ENCODE data around the gene LMNA. TPM values are rescaled to one million over a fixed set of nuclear protein-coding genes. Genes with fewer than 3 reads are reported as not detected.
"Not testable (repeated sequence)": the region's sequence is repeated elsewhere in the genome, so short reads cannot be mapped to it uniquely, and the experiment has no call there.

The LMNA gene
- total RNA-seq, 1 donor from 2014 or later: 20.5 TPM

- peaks cover 27% of the 10 kb centered on the region for H3K79me2 ChIP-seq (ENCODE audit: low read depth)
- Mint-ChIP-seq H3K9me3 (no peaks in the 10 kb centered on the region), H3K4me1 (peaks cover 49% of the 10 kb centered on the region), H3K4me3 (peak overlapping the region; percentile 63), H3K27ac (peak overlapping the region; percentile 79), H3K36me3 (peaks cover 10% of the 10 kb centered on the region), H3K27me3 (ENCODE audit: insufficient read depth, low read depth) (peaks cover 9% of the 10 kb centered on the region)
- H3K27me3 ChIP-seq: no peaks in the 10 kb centered on the region
- H2AFZ ChIP-seq (replicated peaks): no peak overlapping the region
- H3K4me1 ChIP-seq: peaks cover 26% of the 10 kb centered on the region
- no peaks in the 10 kb centered on the region for H3K36me3 ChIP-seq
- no peaks in the 10 kb centered on the region for H3K9me3 ChIP-seq (ENCODE audit: low read depth)
- no peak for TF ChIP-seq EZH2phosphoT487 (IDR thresholded peaks at IDR 0.05)
- no peak for TF ChIP-seq EZH2 (IDR thresholded peaks at IDR 0.05)
- TF ChIP-seq CTCF (IDR thresholded peaks at IDR 0.05): no peak
- peak overlapping the region; percentile 64 for H3K27ac ChIP-seq
- peak; percentile 29 for DNase-seq (ENCODE audit: low spot score)
- no peak overlapping the region for H3K9ac ChIP-seq
- H3F3A ChIP-seq (ENCODE audit: low read depth): peaks cover 38% of the 10 kb centered on the region
- peaks cover 98% of the 10 kb centered on the region for H4K20me1 ChIP-seq (ENCODE audit: low read depth)
- H3K4me2 ChIP-seq: peak overlapping the region; percentile 37
- H3K4me3 ChIP-seq: no peak overlapping the region
Measured at GRCh38 chr1:156122519-156123355, 8.2 kb downstream of the LMNA start.

GRCh38 chr1:156123356-156124196, 9.1 kb downstream of the LMNA start:
- peak overlapping the region; percentile 63 for H3K4me3 Mint-ChIP-seq
- peaks cover 27% of the 10 kb centered on the region for H3K79me2 ChIP-seq (ENCODE audit: low read depth)
- H4K20me1 ChIP-seq (ENCODE audit: low read depth): peaks cover 98% of the 10 kb centered on the region
- peak overlapping the region; percentile 37 for H3K4me2 ChIP-seq
- peaks cover 7% of the 10 kb centered on the region for H3K36me3 Mint-ChIP-seq
- no peak overlapping the region for H3K9ac ChIP-seq
- peak; percentile 78 for DNase-seq (ENCODE audit: low spot score)
- peaks cover 38% of the 10 kb centered on the region for H3F3A ChIP-seq (ENCODE audit: low read depth)
- H3K27ac Mint-ChIP-seq: peak overlapping the region; percentile 79
- no peak overlapping the region for H2AFZ ChIP-seq (replicated peaks)
- H3K9me3 Mint-ChIP-seq: no peaks in the 10 kb centered on the region
- H3K27me3 ChIP-seq: no peaks in the 10 kb centered on the region
- H3K27ac ChIP-seq: peak overlapping the region; percentile 64
- no peak overlapping the region for H3K4me3 ChIP-seq
- peaks cover 26% of the 10 kb centered on the region for H3K4me1 ChIP-seq
- peaks cover 52% of the 10 kb centered on the region for H3K4me1 Mint-ChIP-seq
- TF ChIP-seq EZH2phosphoT487 (IDR thresholded peaks at IDR 0.05) (no peak), CTCF (IDR thresholded peaks at IDR 0.05) (peak; percentile 50), EZH2 (IDR thresholded peaks at IDR 0.05) (no peak)
- H3K9me3 ChIP-seq (ENCODE audit: low read depth): no peaks in the 10 kb centered on the region
- H3K27me3 Mint-ChIP-seq (ENCODE audit: insufficient read depth, low read depth): peaks cover 9% of the 10 kb centered on the region
- no peaks in the 10 kb centered on the region for H3K36me3 ChIP-seq

- no peak for DNase-seq (ENCODE audit: low spot score)
- H3K27me3 Mint-ChIP-seq (ENCODE audit: insufficient read depth, low read depth): peaks cover 9% of the 10 kb centered on the region
- H3K9ac ChIP-seq: no peak overlapping the region
Measured at GRCh38 chr1:156124557-156125483, 10.3 kb downstream of the LMNA start.

GRCh38 chr1:156125544-156125943, 11.0 kb downstream of the LMNA start:
- H3K4me3 Mint-ChIP-seq; H3K27me3 ChIP-seq; H3K9me3 ChIP-seq (ENCODE audit: low read depth); H3K4me2 ChIP-seq; H3K9me3 Mint-ChIP-seq; H3K36me3 ChIP-seq; H3K9ac ChIP-seq; DNase-seq (ENCODE audit: low spot score); H3K27ac ChIP-seq; H2AFZ ChIP-seq (replicated peaks); H3K27ac Mint-ChIP-seq; H3K36me3 Mint-ChIP-seq; H3K27me3 Mint-ChIP-seq (ENCODE audit: insufficient read depth, low read depth); H3K4me3 ChIP-seq: not testable (repeated sequence)
- Histone ChIP-seq H4K20me1 (ENCODE audit: low read depth) (peaks cover 98% of the 10 kb centered on the region), H3K4me1 (peaks cover 32% of the 10 kb centered on the region), H3F3A (ENCODE audit: low read depth) (peaks cover 38% of the 10 kb centered on the region), H3K79me2 (ENCODE audit: low read depth) (peaks cover 20% of the 10 kb centered on the region)
- peaks cover 67% of the 10 kb centered on the region for H3K4me1 Mint-ChIP-seq

More at GRCh38 chr1:156124557-156125483, 10.3 kb downstream of the LMNA start:
- no peaks in the 10 kb centered on the region for H3K9me3 Mint-ChIP-seq
- Histone ChIP-seq H3K4me2 (no peak overlapping the region), H3K9me3 (ENCODE audit: low read depth) (no peaks in the 10 kb centered on the region), H3K27me3 (no peaks in the 10 kb centered on the region), H2AFZ (replicated peaks) (no peak overlapping the region), H3K36me3 (no peaks in the 10 kb centered on the region), H4K20me1 (ENCODE audit: low read depth) (peaks cover 98% of the 10 kb centered on the region), H3K79me2 (ENCODE audit: low read depth) (peaks cover 25% of the 10 kb centered on the region), H3F3A (ENCODE audit: low read depth) (peaks cover 38% of the 10 kb centered on the region), H3K4me3 (no peak overlapping the region), H3K4me1 (peaks cover 31% of the 10 kb centered on the region), H3K27ac (peak overlapping the region; percentile 48)
- H3K4me1 Mint-ChIP-seq: peaks cover 64% of the 10 kb centered on the region
- TF ChIP-seq CTCF (IDR thresholded peaks at IDR 0.05) (no peak), EZH2 (IDR thresholded peaks at IDR 0.05) (no peak), EZH2phosphoT487 (IDR thresholded peaks at IDR 0.05) (no peak)
- peak overlapping the region; percentile 79 for H3K27ac Mint-ChIP-seq
- H3K36me3 Mint-ChIP-seq: peaks cover 6% of the 10 kb centered on the region
- no peak overlapping the region for H3K4me3 Mint-ChIP-seq
